Karpas-422 (cell line): ENCODE data around the gene RFX3. TPM values are rescaled to one million over a fixed set of nuclear protein-coding genes. Genes with fewer than 3 reads are reported as not detected.
A peak's percentile ranks its signal among the peaks of the same experiment; 100 is the strongest.

Experiments used
- DNase-seq: peaks from one replicate; pipeline ENCODE4 v3.0.0-alpha.2; 2015
- H2AFZ ChIP-seq: fragments of 200-600 bp; sonication (generic); 2 replicates; pipeline ENCODE4 v1.6.1; 2014; ENCODE audit warnings: antibody characterized with exemption, low read length, mixed read lengths
- H3K27ac ChIP-seq: fragments of 200-600 bp; sonication (generic); 2 replicates; pipeline ENCODE4 v1.5.1; 2014; ENCODE audit warnings: mild to moderate bottlenecking, low read length, moderate library complexity
- H3K27me3 ChIP-seq: fragments of 200-600 bp; sonication (generic); 2 replicates; pipeline ENCODE4 v1.6.1; 2014; ENCODE audit warnings: low read length, mixed read lengths
- H3K36me3 ChIP-seq: fragments of 200-600 bp; sonication (generic); 2 replicates; pipeline ENCODE4 v1.6.1; 2014; ENCODE audit warnings: low read length, mixed read lengths; ENCODE audit not compliant: insufficient read depth
- H3K4me1 ChIP-seq: fragments of 200-600 bp; sonication (generic); 2 replicates; pipeline ENCODE4 v1.6.1; 2014; ENCODE audit warnings: mild to moderate bottlenecking, low read length, mixed read lengths
- H3K4me2 ChIP-seq: fragments of 200-600 bp; sonication (generic); 2 replicates; pipeline ENCODE4 v1.6.1; 2014; ENCODE audit warnings: low read length, low read depth, mild to moderate bottlenecking; ENCODE audit not compliant: poor library complexity, severe bottlenecking
- H3K4me3 ChIP-seq: fragments of 200-600 bp; sonication (generic); 2 replicates; pipeline ENCODE4 v1.5.1; 2014; ENCODE audit warnings: mild to moderate bottlenecking, antibody characterized with exemption, low read length, mixed read lengths
- H3K79me2 ChIP-seq: fragments of 200-600 bp; sonication (generic); 2 replicates; pipeline ENCODE4 v1.6.1; 2014; ENCODE audit warnings: mild to moderate bottlenecking, low read length, mixed read lengths
- H3K9ac ChIP-seq: fragments of 200-600 bp; sonication (generic); 2 replicates; pipeline ENCODE4 v1.6.0; 2014; ENCODE audit warnings: low read length
- H3K9me2 ChIP-seq: fragments of 200-600 bp; sonication (generic), shearing (Covaris generic); replicated peaks from 2 replicates; pipeline ENCODE4 v1.6.0; 2014; ENCODE audit warnings: mild to moderate bottlenecking, low read length, moderate library complexity; ENCODE audit not compliant: insufficient read depth
- H3K9me3 ChIP-seq: fragments of 300-700, 200-600 bp; sonication (generic); 2 replicates; pipeline ENCODE4 v1.6.1; 2014; ENCODE audit warnings: low read length, mixed read lengths
- H4K20me1 ChIP-seq: fragments of 200-600 bp; sonication (generic); 2 replicates; pipeline ENCODE4 v1.6.1; 2014; ENCODE audit warnings: mild to moderate bottlenecking, antibody characterized with exemption, low read length, low read depth; ENCODE audit not compliant: insufficient read depth
- total RNA-seq: library from RNA; depleted of rRNA; stranded (reverse); fragments of >200 nt; shearing (Covaris generic); gene quantifications from 2 replicates; pipeline ENCODE4 v1.2.3, GENCODE V29; 2014; ENCODE audit warnings: low replicate concordance

Gene RFX3
- total RNA-seq, 1 experiment from 2014 or later, result 24.3 TPM

DNA sequence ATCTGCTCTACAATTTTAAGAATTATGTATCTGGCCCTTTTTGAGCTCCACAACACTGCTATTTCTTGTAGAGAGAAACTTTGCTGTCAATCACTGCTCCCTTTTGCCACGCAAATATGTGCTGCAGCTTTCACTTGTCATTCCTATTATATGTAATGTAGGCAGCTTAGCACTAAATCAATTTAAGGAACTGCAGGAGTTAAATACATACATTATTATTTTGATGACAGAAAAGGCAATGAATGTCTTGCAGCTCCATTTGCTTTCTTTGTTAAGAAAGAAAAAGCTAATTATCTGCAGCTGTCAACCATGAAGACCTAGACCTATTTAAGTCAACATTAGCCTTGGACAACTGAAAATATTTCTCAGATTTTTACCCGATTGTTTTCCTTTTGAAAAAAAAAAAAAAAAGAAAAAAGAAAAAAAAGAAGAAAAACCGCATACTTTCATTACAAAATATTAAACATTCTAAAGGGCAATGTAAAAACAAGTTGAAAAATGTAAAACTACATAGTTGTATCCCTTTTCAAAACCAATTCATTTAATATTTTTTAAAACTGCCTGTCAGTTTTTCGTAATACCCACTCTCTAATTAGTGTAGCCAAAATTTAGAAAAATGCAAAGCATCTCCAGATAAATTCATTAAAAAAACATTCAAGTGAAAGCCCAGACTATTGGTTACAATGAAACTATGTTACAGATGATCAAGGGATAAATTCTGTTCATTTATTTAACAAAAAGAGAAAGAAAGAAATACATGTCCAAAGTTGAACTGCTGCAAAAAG, 57.2 kb downstream of the RFX3 start:
- Histone ChIP-seq H3K9me2 (no peaks in the 10 kb centered on the region), H3K9me3 (no peaks in the 10 kb centered on the region), H3K79me2 (peaks cover 56% of the 10 kb centered on the region), H3K27ac (peak overlapping the region; percentile 74), H3K4me3 (peak overlapping the region; percentile 46), H3K27me3 (no peaks in the 10 kb centered on the region), H3K4me1 (peaks cover 48% of the 10 kb centered on the region), H3K9ac (peak overlapping the region; percentile 40), H4K20me1 (no peaks in the 10 kb centered on the region), H3K36me3 (no peaks in the 10 kb centered on the region), H3K4me2 (peak overlapping the region; percentile 65), H2AFZ (no peak overlapping the region)
- DNase-seq, result peak; percentile 57

DNA sequence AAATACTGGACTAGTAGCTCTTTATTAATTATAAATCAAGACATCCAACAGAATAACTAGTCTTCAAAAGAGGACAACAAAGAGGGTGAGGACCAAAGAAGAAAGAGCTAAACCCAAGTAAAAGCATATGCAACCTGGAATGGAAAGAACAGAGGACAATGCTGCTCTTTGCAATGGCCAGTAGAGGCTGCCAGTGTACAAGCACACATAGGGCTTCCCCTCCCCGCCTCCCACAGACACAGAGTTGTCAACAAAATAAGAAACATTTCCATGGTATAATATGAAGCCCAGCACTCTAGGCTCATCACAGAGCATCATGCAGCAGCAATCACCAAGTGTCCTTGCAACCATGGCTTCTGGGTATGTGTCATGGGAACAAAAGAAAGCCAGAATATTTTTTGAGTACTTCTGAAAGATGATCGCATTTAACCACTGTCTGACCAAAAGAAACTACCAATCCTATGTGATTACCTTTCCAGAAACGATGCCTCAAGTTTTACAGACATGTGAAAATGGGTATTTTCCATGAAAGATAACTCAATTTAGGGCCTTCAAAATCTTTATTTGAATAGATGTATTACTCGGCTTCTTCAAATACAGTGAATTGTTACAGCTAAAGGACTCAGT, 58.1 kb downstream of the RFX3 start:
- Histone ChIP-seq H3K79me2 (peaks cover 58% of the 10 kb centered on the region), H3K4me1 (peaks cover 39% of the 10 kb centered on the region), H3K4me3 (peak overlapping the region; percentile 46), H3K9ac (peak overlapping the region; percentile 40), H4K20me1 (no peaks in the 10 kb centered on the region), H3K9me3 (no peaks in the 10 kb centered on the region), H2AFZ (no peak overlapping the region), H3K27ac (peak overlapping the region; percentile 74), H3K36me3 (no peaks in the 10 kb centered on the region), H3K4me2 (peak overlapping the region; percentile 65), H3K27me3 (no peaks in the 10 kb centered on the region), H3K9me2 (no peaks in the 10 kb centered on the region)
- DNase-seq, result peak; percentile 88

DNA sequence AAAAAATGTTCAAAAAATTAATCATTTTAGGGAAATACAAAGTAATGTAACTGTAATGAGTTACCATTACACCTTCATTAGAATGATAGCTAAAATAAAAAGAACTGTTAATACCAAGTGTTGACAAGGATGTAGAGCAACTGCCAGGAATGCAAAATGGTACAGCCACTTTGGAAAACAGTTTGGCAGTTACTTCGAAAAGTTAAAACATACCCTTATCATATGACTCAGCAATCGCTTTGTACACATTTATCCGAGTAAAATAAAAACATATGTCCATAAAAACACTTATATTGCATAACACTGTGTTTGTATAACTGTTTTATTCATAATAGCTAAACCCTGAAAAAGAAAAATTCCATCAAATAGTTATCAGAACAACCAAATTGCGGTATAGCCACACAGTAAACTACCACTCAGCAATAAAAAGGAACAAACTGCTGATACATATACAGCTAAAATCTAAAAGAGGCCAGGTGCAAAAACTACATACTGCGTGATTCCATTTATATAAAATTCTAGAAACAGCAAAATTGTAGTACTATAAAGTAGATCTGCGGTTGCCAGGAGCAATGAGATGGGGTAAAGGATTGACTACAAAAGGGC, 61.7 kb downstream of the RFX3 start:
- H2AFZ ChIP-seq, result no peak overlapping the region
- no peaks in the 10 kb centered on the region for H3K27me3 ChIP-seq
- no peaks in the 10 kb centered on the region for H3K9me3 ChIP-seq
- no peak overlapping the region for H3K4me2 ChIP-seq
- H3K4me1 ChIP-seq, result peaks cover 19% of the 10 kb centered on the region
- H3K4me3 ChIP-seq, result no peak overlapping the region
- H3K27ac ChIP-seq, result no peak overlapping the region
- DNase-seq, result no peak
- no peaks in the 10 kb centered on the region for H3K36me3 ChIP-seq
- peaks cover 51% of the 10 kb centered on the region for H3K79me2 ChIP-seq
- H4K20me1 ChIP-seq, result no peaks in the 10 kb centered on the region
- no peaks in the 10 kb centered on the region for H3K9me2 ChIP-seq
- H3K9ac ChIP-seq, result no peak overlapping the region

DNA sequence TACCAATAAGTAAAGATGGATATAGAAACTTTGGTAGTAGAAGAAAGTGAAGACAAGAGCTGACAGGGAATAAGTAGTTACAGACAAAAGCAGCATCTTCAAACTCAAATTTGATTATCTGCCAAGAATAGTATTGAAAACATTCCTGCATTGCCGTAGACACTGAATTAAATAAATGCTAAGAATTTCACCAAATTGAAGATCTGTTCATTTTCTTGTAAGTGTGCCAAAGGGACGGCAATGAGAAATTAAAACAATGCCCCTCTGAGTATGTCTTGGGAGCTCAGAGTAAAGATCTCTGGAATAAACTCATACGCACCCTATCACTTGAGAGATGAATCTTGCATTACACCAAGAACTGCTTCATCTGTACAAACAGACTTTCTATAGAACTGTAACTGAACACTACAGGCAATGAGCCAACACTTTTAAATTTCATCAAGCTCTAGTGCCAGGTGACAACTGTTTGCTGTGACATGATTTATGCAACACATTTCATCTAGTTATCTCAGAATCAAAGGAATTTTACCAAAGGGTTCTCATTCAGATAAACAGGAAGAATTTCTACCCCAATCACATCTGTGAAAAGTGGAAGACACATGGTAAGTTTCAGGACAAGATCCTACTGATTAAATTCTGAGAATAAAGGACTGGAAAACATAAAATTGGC, 66.9 kb downstream of the RFX3 start:
- no peak for DNase-seq
- no peaks in the 10 kb centered on the region for H3K27me3 ChIP-seq
- no peaks in the 10 kb centered on the region for H3K9me2 ChIP-seq
- H4K20me1 ChIP-seq, result no peaks in the 10 kb centered on the region
- H3K79me2 ChIP-seq, result peaks cover 30% of the 10 kb centered on the region
- H2AFZ ChIP-seq, result no peak overlapping the region
- H3K4me2 ChIP-seq, result no peak overlapping the region
- no peaks in the 10 kb centered on the region for H3K36me3 ChIP-seq
- H3K4me3 ChIP-seq, result no peak overlapping the region
- no peaks in the 10 kb centered on the region for H3K4me1 ChIP-seq
- no peak overlapping the region for H3K27ac ChIP-seq
- H3K9me3 ChIP-seq, result no peaks in the 10 kb centered on the region
- H3K9ac ChIP-seq, result no peak overlapping the region

DNA sequence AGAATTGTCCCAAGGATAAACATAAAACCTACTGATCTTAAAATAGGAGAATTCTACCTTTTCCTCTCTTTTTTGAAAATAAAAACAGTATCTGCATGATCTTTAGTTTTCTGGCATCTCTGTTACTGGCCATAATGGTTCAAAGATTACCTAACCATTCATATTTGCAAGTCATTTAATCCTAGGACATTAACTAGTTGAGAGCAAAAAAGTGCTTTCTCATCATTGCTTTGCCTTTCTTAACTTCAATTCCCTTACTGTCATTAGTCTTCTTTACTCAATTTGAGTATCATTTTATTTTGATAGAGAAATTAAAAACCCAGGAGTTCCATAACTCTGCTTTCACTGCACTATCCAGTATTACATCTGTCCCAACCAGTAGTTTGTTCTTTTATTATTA, 68.6 kb downstream of the RFX3 start:
- Histone ChIP-seq H3K9ac (no peak overlapping the region), H3K27ac (no peak overlapping the region), H3K27me3 (no peaks in the 10 kb centered on the region), H3K79me2 (peaks cover 17% of the 10 kb centered on the region), H4K20me1 (no peaks in the 10 kb centered on the region), H3K4me3 (no peak overlapping the region), H3K36me3 (no peaks in the 10 kb centered on the region), H3K4me2 (no peak overlapping the region), H3K4me1 (no peaks in the 10 kb centered on the region), H2AFZ (no peak overlapping the region), H3K9me3 (no peaks in the 10 kb centered on the region), H3K9me2 (no peaks in the 10 kb centered on the region)
- DNase-seq, result no peak

DNA sequence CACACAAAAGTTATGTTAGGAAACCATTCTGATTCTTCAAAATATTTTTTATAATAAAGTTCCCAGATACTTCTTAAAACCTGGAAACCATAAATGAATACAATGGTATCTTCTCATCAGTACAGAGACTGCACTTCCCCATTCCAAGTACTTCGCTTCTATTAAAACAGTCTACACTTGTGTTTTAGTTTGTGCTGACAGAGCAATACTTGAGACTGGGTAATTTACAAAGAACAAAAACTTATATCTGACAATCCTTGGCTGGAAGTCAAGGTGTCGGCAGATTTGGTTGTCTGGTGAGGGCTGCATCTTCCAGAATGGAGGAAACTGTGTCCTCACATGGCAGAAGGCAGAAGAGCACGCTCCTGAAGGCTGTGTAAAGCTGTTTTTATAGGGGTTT, 70.1 kb downstream of the RFX3 start:
- no peak for DNase-seq
- no peaks in the 10 kb centered on the region for H3K27me3 ChIP-seq
- no peaks in the 10 kb centered on the region for H3K36me3 ChIP-seq
- no peak overlapping the region for H3K9ac ChIP-seq
- no peaks in the 10 kb centered on the region; the same call in 1 of the 2 replicates for H3K4me1 ChIP-seq
- H3K27ac ChIP-seq, result no peak overlapping the region
- no peaks in the 10 kb centered on the region for H4K20me1 ChIP-seq
- no peaks in the 10 kb centered on the region for H3K9me3 ChIP-seq
- H3K4me3 ChIP-seq, result no peak overlapping the region
- peaks cover 9% of the 10 kb centered on the region; the same call in 1 of the 2 replicates for H3K79me2 ChIP-seq
- H2AFZ ChIP-seq, result no peak overlapping the region
- H3K4me2 ChIP-seq, result no peak overlapping the region
- H3K9me2 ChIP-seq, result no peaks in the 10 kb centered on the region

DNA sequence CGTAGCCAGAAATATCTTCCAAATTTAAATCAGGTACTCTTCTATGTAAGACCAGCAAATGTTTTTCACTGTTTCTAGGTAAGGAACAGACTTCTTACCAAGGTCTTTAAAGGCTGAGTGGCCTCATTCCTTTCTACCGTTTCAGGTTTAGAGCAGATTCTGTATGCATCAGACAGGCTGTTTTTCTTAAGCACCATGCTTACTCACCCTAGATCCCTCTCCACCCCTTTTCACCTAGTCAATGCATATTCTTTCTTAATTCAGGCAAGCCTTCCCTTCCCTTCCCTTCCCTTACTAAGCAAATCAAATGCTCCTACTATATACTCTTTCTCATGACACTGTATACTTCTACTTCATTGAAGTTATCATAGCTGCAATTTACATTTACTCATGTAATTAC, 70.7 kb downstream of the RFX3 start:
- Histone ChIP-seq H2AFZ (no peak overlapping the region), H3K27me3 (no peaks in the 10 kb centered on the region), H3K4me2 (no peak overlapping the region), H3K27ac (no peak overlapping the region), H4K20me1 (no peaks in the 10 kb centered on the region), H3K9me3 (no peaks in the 10 kb centered on the region), H3K79me2 (peaks cover 8% of the 10 kb centered on the region; the same call in 1 of the 2 replicates), H3K9ac (no peak overlapping the region), H3K4me3 (no peak overlapping the region), H3K4me1 (no peaks in the 10 kb centered on the region; the same call in 1 of the 2 replicates), H3K36me3 (no peaks in the 10 kb centered on the region), H3K9me2 (no peaks in the 10 kb centered on the region)
- DNase-seq, result no peak

DNA sequence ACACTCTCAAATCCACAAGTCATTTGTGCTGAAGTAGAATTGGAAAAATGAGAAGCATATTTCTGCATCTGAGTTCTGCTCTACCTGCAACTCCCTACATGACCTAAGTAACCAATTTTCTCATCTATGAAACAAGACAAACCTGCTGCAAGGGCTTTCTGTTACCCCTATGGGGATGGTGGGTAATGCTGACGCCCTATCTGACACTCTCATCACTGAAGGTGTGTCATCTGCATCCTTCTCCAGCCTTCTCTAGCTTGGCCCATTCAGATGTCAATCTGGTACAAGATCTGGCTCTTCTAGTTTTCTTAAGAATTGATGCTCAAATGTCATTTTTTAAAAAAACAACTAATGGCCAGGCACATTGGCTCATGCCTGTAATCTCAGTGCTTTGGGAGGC, 73.8 kb downstream of the RFX3 start:
- Histone ChIP-seq H3K4me1 (no peaks in the 10 kb centered on the region; the same call in 1 of the 2 replicates), H3K27me3 (no peaks in the 10 kb centered on the region), H3K9me3 (no peaks in the 10 kb centered on the region), H3K36me3 (no peaks in the 10 kb centered on the region), H3K9ac (no peak overlapping the region), H2AFZ (no peak overlapping the region), H4K20me1 (no peaks in the 10 kb centered on the region), H3K9me2 (no peaks in the 10 kb centered on the region), H3K27ac (no peak overlapping the region), H3K79me2 (peaks cover 6% of the 10 kb centered on the region; the same call in 1 of the 2 replicates), H3K4me2 (no peak overlapping the region), H3K4me3 (no peak overlapping the region)
- no peak for DNase-seq
